DOHH2 (cell line): ENCODE results near the gene PRICKLE1.

ENCODE experiments used
- H3F3A ChIP-seq: fragments of 200-600 bp; sonication (generic), shearing (Covaris generic); 2 replicates; pipeline ENCODE4 v1.6.0; 2016; ENCODE audit warnings: antibody characterized with exemption, mild to moderate bottlenecking; ENCODE audit not compliant: control insufficient read depth, insufficient read depth
- H3K27ac ChIP-seq: fragments of 200-600 bp; sonication (generic); 2 replicates; pipeline ENCODE4 v1.5.1; 2014; ENCODE audit warnings: low read depth, mild to moderate bottlenecking, low read length, moderate library complexity
- H3K27me3 ChIP-seq: fragments of 200-600 bp; sonication (generic); 2 replicates; pipeline ENCODE4 v1.6.1; 2014; ENCODE audit warnings: mild to moderate bottlenecking, low read length, mixed read lengths; ENCODE audit not compliant: control insufficient read depth
- H3K36me3 ChIP-seq: fragments of 200-600 bp; sonication (generic); 2 replicates; pipeline ENCODE4 v1.6.1; 2014; ENCODE audit warnings: mild to moderate bottlenecking, low read length, moderate library complexity, mixed read lengths; ENCODE audit not compliant: control insufficient read depth
- H3K4me1 ChIP-seq: fragments of 200-600 bp; sonication (generic); 2 replicates; pipeline ENCODE4 v1.6.1; 2014; ENCODE audit warnings: mild to moderate bottlenecking, low read length, mixed read lengths; ENCODE audit not compliant: control insufficient read depth
- H3K4me2 ChIP-seq: fragments of 200-600 bp; sonication (generic); 2 replicates; pipeline ENCODE4 v1.6.0; 2014; ENCODE audit warnings: mild to moderate bottlenecking, low read length, moderate library complexity
- H3K4me3 ChIP-seq: fragments of 200-600 bp; sonication (generic); 2 replicates; pipeline ENCODE4 v1.5.1; 2014; ENCODE audit warnings: mild to moderate bottlenecking, low read length, mixed read lengths
- H3K79me2 ChIP-seq: fragments of 200-600 bp; sonication (generic); 2 replicates; pipeline ENCODE4 v1.6.1; 2014; ENCODE audit warnings: mild to moderate bottlenecking, low read length, mixed read lengths; ENCODE audit not compliant: control insufficient read depth
- H3K9me2 ChIP-seq: fragments of 200-600 bp; sonication (generic); replicated peaks from 2 replicates; pipeline ENCODE4 v1.6.1; 2014; ENCODE audit warnings: mild to moderate bottlenecking, low read length, mixed read lengths; ENCODE audit not compliant: control insufficient read depth
- H3K9me3 ChIP-seq: fragments of 200-600 bp; sonication (generic); 2 replicates; pipeline ENCODE4 v1.6.1; 2014; ENCODE audit warnings: antibody characterized with exemption, low read length, mixed read lengths; ENCODE audit not compliant: control insufficient read depth, insufficient read depth
- H4K20me1 ChIP-seq: fragments of 200-600 bp; sonication (generic); 2 replicates; pipeline ENCODE4 v1.6.0; 2014; ENCODE audit warnings: low read depth, mild to moderate bottlenecking, antibody characterized with exemption, low read length, moderate library complexity; ENCODE audit not compliant: control insufficient read depth, insufficient read depth
- CTCF ChIP-seq: fragments of 200-600 bp; sonication (generic); IDR thresholded peaks from one replicate; pipeline ENCODE4 v1.5.1; 2014; ENCODE audit warnings: antibody characterized with exemption, mild to moderate bottlenecking, low read depth, low read length; ENCODE audit not compliant: poor library complexity, severe bottlenecking
- EZH2phosphoT487 ChIP-seq: fragments of 200-600 bp; sonication (generic); IDR thresholded peaks from 2 replicates; pipeline ENCODE4 v1.6.1; 2017; ENCODE audit warnings: borderline replicate concordance, mild to moderate bottlenecking, antibody characterized with exemption, low read length, moderate library complexity, mixed read lengths

PRICKLE1 gene

GRCh38 chr12:42444192-42444943, 145.2 kb downstream of the PRICKLE1 start:
- Histone ChIP-seq H3K36me3 (peaks cover 40% of the 10 kb centered on the region), H3K4me1 (peaks cover 35% of the 10 kb centered on the region), H3K79me2 (no peaks in the 10 kb centered on the region), H4K20me1 (no peaks in the 10 kb centered on the region), H3K27me3 (no peaks in the 10 kb centered on the region), H3F3A (peaks cover 12% of the 10 kb centered on the region), H3K9me2 (no peaks in the 10 kb centered on the region), H3K4me3 (no peak overlapping the region), H3K9me3 (no peaks in the 10 kb centered on the region), H3K27ac (no peak overlapping the region), H3K4me2 (no peak overlapping the region)
- TF ChIP-seq EZH2phosphoT487 (no peak), CTCF (no peak)

- Histone ChIP-seq H3F3A (peaks cover 12% of the 10 kb centered on the region), H3K4me3 (no peak overlapping the region), H3K27ac (no peak overlapping the region), H3K4me1 (peaks cover 20% of the 10 kb centered on the region), H3K79me2 (no peaks in the 10 kb centered on the region), H4K20me1 (no peaks in the 10 kb centered on the region), H3K36me3 (peaks cover 31% of the 10 kb centered on the region), H3K9me2 (no peaks in the 10 kb centered on the region), H3K9me3 (no peaks in the 10 kb centered on the region), H3K4me2 (no peak overlapping the region), H3K27me3 (no peaks in the 10 kb centered on the region)
- TF ChIP-seq EZH2phosphoT487 (no peak), CTCF (no peak)
Observed at GRCh38 chr12:42442888-42443287, 146.7 kb downstream of the PRICKLE1 start.

- no peak overlapping the region for H3K27ac ChIP-seq
- peaks cover 15% of the 10 kb centered on the region for H3K4me1 ChIP-seq
- no peak overlapping the region for H3K4me2 ChIP-seq
Observed at GRCh38 chr12:42442311-42442759, 147.2 kb downstream of the PRICKLE1 start.

More at GRCh38 chr12:42442311-42442759, 147.2 kb downstream of the PRICKLE1 start:
- Histone ChIP-seq H3K79me2 (no peaks in the 10 kb centered on the region), H3K27me3 (no peaks in the 10 kb centered on the region), H4K20me1 (no peaks in the 10 kb centered on the region), H3F3A (peaks cover 12% of the 10 kb centered on the region), H3K36me3 (peaks cover 31% of the 10 kb centered on the region), H3K9me2 (no peaks in the 10 kb centered on the region), H3K4me3 (no peak overlapping the region), H3K9me3 (no peaks in the 10 kb centered on the region)
- TF ChIP-seq CTCF (no peak), EZH2phosphoT487 (no peak)
